Mucosa of rectum (tissue), 2 donors: Measurements from ENCODE around the gene IL27RA.
A peak's percentile ranks its signal among the peaks of the same experiment; 100 is the strongest.
"Not testable (repeated sequence)": the region's sequence is repeated elsewhere in the genome, so short reads cannot be mapped to it uniquely, and the experiment has no call there.

ENCODE experiments used
- H3K27ac ChIP-seq, 2 donors: one replicate each; pipeline ENCODE4 v1.7.0; 2013; ENCODE audit warnings: inconsistent platforms in 2 of 2, low read depth in 2 of 2, low read length in 2 of 2
- H3K27me3 ChIP-seq, 2 donors: one replicate each; pipeline ENCODE4 v1.7.0; 2013; ENCODE audit warnings: low read length in 2 of 2; ENCODE audit not compliant: control insufficient read depth in 2 of 2, insufficient read depth in 2 of 2
- H3K36me3 ChIP-seq, 2 donors: one replicate each; pipeline ENCODE4 v1.7.0; 2013; ENCODE audit warnings: low read length in 2 of 2; ENCODE audit not compliant: control insufficient read depth in 2 of 2, insufficient read depth in 2 of 2
- H3K4me1 ChIP-seq, 2 donors: one replicate each; pipeline ENCODE4 v1.7.0; 2013; ENCODE audit warnings: low read length in 2 of 2, mild to moderate bottlenecking in 1 of 2; ENCODE audit not compliant: control insufficient read depth in 2 of 2, insufficient read depth in 2 of 2
- H3K4me3 ChIP-seq, 2 donors: one replicate each; pipeline ENCODE4 v1.7.0; 2013; ENCODE audit warnings: low read length in 2 of 2
- H3K9ac ChIP-seq, 2 donors: one replicate each; pipeline ENCODE4 v1.7.0; 2013; ENCODE audit warnings: low read length in 2 of 2, low read depth in 1 of 2, mild to moderate bottlenecking in 1 of 2
- H3K9me3 ChIP-seq, 2 donors: one replicate each; pipeline ENCODE4 v1.7.0; 2013; ENCODE audit warnings: low read length in 2 of 2; ENCODE audit not compliant: control insufficient read depth in 2 of 2
- donor health status: healthy.
- donor health status: Normal muscosa, but diverticular disease.

The IL27RA gene

GRCh38 chr19:14006766-14007562 lies 24.6 kb upstream of the IL27RA start:
- no peaks in the 10 kb centered on the region for H3K27me3 ChIP-seq
- H3K4me3 ChIP-seq, result peak overlapping the region; percentile 94 to 96
- H3K27ac ChIP-seq, result peak overlapping the region; percentile 100
- peak overlapping the region; percentile 100 for H3K9ac ChIP-seq
- peaks cover 16 to 17% of the 10 kb centered on the region in 2 donors for H3K4me1 ChIP-seq
- H3K9me3 ChIP-seq, result no peaks in the 10 kb centered on the region
- H3K36me3 ChIP-seq, result no peaks in the 10 kb centered on the region

- Histone ChIP-seq H3K4me3 (no peak overlapping the region), H3K36me3 (no peaks in the 10 kb centered on the region), H3K9me3 (no peaks in the 10 kb centered on the region), H3K27ac (no peak overlapping the region), H3K4me1 (peaks cover 2 to 5% of the 10 kb centered on the region in 2 donors), H3K27me3 (no peaks in the 10 kb centered on the region), H3K9ac (no peak overlapping the region)
These were observed 19.1 kb upstream of the IL27RA start for GRCh38 chr19:14012378-14012915.

GRCh38 chr19:14015524-14016035 lies 16.0 kb upstream of the IL27RA start:
- Histone ChIP-seq H3K36me3 (no peaks in the 10 kb centered on the region), H3K27ac (peak overlapping the region in 1 of 2 donors; percentile 70), H3K4me3 (no peak overlapping the region), H3K9me3 (no peaks in the 10 kb centered on the region), H3K27me3 (no peaks in the 10 kb centered on the region), H3K9ac (no peak overlapping the region), H3K4me1 (peaks cover 2 to 5% of the 10 kb centered on the region in 2 donors)

DNA sequence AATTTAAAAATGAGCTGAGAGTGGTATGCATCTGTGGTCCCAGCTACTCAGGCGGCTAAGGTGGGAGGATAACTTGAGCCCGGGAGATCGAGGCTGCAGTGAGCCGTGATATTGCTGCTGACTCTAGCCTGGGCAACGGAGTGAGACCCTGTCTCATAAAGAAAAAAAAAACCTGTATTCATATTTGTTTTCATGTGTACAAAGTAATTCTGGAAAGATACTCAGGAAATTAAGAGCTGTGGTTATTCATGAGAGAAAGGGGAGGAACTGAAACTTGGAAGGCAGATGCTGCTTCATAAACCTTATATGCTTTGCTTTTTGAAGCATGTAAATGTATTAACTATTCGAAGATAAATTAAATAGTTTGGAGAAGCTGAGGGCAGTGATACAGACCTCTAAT lies 12.5 kb upstream of the IL27RA start:
- no peak overlapping the region for H3K27ac ChIP-seq
- H3K27me3 ChIP-seq, result no peaks in the 10 kb centered on the region

DNA sequence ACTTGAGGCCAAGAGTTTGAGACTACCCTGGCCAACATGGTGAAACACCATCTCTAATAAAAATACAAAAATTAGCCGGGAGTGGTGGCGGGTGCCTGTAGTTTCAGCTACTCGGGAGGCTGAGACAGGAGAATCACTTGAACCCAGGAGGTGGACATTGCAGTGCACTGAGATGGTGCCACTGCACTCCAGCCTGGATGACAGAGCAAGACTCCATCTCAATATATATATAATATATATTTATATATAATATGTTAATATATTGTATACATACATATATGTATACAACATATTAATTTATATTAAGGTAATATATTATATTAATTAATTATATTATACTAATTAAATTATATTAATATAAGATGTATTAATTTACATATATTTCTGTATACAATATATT lies 11.8 kb upstream of the IL27RA start:
- H3K27me3 ChIP-seq, H3K9ac ChIP-seq, H3K4me3 ChIP-seq, H3K4me1 ChIP-seq, H3K9me3 ChIP-seq, H3K27ac ChIP-seq, H3K36me3 ChIP-seq: not testable (repeated sequence)

More for the DNA sequence above, 12.5 kb upstream of the IL27RA start:
- no peak overlapping the region for H3K4me3 ChIP-seq
- peaks cover 5 to 6% of the 10 kb centered on the region in 2 donors for H3K4me1 ChIP-seq
- H3K9ac ChIP-seq, result no peak overlapping the region
- no peaks in the 10 kb centered on the region for H3K36me3 ChIP-seq
- H3K9me3 ChIP-seq, result no peaks in the 10 kb centered on the region

DNA sequence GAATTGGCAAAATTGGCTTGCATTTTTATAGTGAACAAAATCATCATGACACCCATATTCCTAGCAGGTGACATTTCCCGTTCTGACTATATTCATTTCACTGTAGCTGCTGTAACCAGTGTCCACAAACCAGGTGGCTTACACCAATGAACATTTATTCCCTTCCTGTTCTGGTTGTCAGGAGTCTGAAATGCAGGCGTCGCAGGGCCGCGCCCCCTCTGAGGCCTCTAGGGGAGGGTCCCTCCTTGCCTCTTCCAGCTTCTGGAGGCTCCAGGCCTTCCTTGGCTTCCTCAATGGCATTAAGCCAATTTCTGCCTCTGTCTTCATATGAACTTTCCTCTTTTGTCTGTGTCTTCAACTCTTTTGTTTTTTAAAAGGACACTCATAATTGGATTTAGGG lies 10.1 kb upstream of the IL27RA start:
- no peaks in the 10 kb centered on the region for H3K27me3 ChIP-seq
- H3K9me3 ChIP-seq, result no peaks in the 10 kb centered on the region
- no peak overlapping the region for H3K9ac ChIP-seq
- H3K4me3 ChIP-seq, result no peak overlapping the region
- no peaks in the 10 kb centered on the region for H3K36me3 ChIP-seq
- H3K4me1 ChIP-seq, result peaks cover 0 to 3% of the 10 kb centered on the region in 2 donors
- no peak overlapping the region for H3K27ac ChIP-seq

DNA sequence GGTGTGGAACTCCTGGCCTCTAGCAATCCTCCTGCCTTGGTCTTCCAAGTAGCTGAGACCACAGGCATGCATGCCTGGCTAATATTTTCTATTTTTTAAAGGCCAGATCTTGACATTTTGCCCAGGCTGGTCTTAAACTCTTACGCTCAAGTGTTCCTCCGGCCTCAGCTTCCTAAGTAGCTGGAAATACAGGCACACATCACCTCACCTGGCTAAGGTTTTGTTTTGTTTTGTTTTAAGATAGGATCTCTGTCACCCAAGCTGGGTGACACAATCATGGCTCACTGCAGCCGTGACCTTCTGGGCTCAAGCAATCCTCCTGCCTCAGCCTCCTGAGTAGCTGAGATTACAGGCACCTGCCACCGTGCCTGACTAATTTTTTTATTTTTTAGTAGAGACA lies 9.1 kb upstream of the IL27RA start:
- H3K9me3 ChIP-seq, result no peaks in the 10 kb centered on the region
- H3K4me3 ChIP-seq, result no peak overlapping the region
- H3K9ac ChIP-seq, result no peak overlapping the region
- no peak overlapping the region for H3K27ac ChIP-seq
- peaks cover 0 to 3% of the 10 kb centered on the region in 2 donors for H3K4me1 ChIP-seq
- H3K36me3 ChIP-seq, result no peaks in the 10 kb centered on the region
- no peaks in the 10 kb centered on the region for H3K27me3 ChIP-seq

DNA sequence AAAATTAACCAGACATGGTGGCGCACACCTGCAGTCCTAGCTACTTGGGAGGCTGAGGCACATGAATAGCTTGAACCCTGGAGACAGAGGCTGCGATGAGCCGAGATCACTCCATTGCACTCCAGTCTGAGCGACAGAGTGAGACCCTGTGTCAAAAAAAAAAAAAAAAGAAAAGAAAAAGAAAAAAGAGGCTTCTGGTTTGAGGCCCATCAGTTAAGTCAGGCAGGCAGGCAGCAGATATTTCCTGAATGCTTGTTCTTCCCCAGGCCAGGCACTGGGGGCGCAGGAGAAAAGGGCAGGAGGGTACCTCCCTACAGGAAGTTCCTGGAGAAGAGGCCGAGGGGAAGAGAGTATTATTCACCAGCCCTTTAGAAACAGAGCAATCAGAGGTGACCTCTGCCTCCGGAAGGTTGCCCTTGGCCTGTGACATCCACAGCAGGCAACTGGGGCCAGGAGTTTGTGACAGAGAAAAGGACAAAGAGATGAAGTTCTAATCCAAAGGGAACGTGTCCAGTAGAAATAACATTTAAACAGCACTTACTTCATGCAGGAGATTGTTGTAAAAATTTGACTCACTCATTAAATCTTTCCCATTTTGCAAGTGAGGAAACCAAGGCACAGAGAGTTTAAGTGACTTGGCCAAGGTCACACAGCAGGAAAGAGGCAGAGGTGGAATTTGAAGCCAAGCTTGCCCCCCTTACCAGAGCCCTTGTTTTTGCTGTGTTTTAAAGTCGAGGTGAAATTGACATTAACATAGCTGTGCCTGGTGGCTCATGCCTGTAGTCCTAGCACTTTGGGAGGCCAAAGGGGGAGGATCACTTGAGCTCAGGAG lies 7.9 kb upstream of the IL27RA start:
- Histone ChIP-seq H3K4me3 (no peak overlapping the region), H3K9ac (peak overlapping the region in 1 of 2 donors; percentile 29), H3K27me3 (no peaks in the 10 kb centered on the region), H3K4me1 (peaks cover 0 to 3% of the 10 kb centered on the region in 2 donors), H3K36me3 (no peaks in the 10 kb centered on the region), H3K9me3 (no peaks in the 10 kb centered on the region), H3K27ac (peak overlapping the region; percentile 52 to 56)

- H3K9ac ChIP-seq, H3K9me3 ChIP-seq, H3K36me3 ChIP-seq, H3K27ac ChIP-seq, H3K27me3 ChIP-seq, H3K4me1 ChIP-seq, H3K4me3 ChIP-seq: not testable (repeated sequence)
These were observed 4.8 kb upstream of the IL27RA start for GRCh38 chr19:14026652-14027192.
